ENCODE data around the gene IFNA16.
"Not testable (repeated sequence)": the region's sequence is repeated elsewhere in the genome, so short reads cannot be mapped to it uniquely, and the experiment has no call there.

Gene IFNA16

DNA sequence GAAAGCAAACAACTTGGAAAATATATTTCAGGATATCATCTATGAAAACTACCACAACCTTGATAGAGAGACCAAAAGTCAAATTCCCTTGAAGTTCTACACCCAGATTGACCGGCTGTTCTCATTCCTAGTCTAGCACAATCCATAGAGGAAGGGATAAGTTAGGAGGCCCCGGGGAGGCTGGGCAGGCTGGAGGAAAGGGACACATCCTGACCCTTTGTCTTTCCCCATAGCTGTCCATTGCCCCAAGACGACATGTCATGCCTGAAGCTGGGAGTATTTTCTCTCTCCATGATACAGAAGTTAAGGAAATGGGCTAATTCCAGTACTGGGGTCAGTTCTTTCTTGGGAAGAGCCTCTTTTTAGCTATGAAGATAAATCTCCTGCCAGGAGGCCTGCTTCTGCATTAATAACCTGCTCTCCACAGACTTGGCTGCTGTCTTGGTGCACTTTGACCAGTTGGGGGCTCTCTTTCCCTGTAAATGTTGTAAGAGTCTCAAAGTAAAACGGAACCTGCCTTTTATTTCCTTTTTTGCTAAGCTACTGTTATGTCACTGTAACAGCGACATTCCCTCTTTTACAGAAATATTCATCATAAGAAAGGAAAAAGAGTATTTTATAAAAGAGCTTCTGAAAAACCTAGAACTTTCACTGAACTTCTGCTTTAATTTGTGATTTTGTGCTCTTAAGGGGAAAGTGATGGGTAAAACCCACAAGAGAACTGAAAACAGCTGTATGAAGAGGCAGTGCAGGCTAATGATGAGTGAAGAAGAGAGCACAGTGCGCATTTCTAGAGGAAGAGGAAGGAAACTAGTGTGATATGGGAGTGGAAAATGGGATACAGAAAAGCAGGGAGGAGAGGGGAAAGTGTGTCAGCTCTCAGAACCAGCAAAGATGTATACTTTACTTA, 22.0 kb downstream of the IFNA16 start:
- DNase-seq = peak; percentile 66

DNA sequence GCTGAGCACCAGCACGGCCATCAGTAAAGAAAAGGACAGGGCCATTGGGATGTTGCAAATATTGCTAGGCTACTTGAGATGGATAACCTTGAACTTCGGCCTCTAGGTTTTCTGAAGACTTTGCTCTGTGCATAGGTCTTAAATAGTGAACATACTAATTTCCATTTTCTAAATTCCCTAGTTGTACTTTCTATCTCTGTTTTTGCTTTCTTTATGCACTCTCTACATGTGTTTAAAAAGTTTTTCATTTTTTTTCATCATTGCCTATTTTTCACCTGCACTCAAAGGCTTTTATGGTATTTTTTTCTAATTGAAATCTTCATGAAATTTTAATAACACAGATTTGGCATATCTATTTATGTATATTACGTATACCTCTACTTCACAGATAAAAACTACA, 29.6 kb downstream of the IFNA16 start, which contains the start of gene IFNA4:
IFNA4 (minus strand) TSS at position 101 of the 400 bp plus-strand sequence; CDS start at position 45, 56 bp downstream.
- not testable (repeated sequence) for DNase-seq

DNA sequence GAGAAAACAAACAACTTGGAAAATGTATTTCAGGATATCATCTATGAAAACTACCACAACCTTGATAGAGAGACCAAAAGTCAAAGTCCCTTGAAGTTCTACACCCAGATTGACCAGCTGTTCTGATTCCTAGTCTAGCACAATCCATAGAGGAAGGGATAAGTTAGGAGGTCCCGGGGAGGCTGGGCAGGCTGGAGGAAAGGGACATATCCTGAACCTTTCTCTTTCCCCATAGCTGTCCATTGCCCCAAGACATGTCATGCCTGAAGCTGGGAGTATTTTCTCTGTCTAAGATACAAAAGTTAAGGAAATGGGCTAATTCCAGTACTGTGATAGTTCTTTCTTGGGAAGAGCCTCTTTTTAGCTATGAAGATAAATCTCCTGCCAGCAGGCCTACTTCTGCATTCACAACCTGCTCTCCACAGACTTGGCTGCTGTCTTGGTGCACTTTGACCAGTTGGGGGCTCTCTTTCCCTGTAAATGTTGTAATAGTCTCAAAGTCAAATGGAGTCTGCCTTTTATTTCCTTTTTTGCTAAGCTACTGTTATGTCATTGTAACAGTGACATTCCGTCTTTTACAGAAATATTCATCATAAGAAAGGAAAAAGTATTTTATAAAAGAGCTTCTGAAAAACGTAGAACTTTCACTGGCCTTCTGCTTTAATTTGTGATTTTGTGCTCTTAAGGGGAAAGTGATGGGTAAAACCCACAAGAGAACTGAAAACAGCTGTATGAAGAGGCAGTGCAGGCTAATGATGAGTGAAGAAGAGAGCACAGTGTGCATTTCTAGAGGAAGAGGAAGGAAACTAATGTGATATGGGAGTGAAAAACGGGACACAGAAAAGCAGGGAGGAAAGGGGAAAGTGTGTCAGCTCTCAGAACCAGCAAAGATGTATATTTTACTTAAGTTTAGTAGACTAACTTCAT, 34.0 kb downstream of the IFNA16 start:
- peak; percentile 54 for DNase-seq

DNA sequence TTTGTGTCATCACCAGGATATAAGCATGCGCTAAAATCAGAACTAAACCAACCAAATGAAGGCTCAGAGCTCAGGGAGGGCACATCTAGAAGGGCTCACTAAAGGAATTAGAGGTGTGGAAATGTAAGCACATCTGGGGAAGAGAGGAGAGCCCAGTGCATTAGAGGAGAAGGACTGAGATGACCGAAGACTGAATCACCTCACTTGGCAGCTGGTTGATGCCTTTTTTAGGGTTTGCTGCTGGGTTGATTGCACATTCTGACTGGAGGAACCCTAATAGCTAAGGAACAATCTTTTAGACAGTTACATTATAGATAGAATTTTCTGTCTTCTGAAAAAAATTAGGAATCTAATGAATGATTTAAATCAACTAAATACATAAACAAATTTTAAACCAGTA, 42.4 kb downstream of the IFNA16 start:
- DNase-seq = no peak

DNA sequence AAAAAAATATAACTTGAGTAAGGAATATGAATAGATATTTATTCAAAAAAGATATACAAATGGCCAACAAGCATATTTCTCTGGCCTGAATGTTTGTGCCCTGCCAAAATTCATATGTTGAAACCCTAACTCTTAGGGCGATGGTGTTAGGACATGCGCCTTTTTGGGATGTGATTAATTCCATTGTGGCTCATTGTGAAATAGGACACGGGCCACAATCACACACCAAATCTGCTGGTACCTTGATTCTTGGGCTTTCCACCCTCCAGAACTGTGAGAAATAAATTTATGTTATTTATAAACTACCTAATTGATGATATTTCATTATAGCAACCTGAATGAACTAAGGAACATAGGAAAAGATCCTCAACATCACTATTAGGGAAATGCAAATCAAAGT, 45.0 kb downstream of the IFNA16 start:
- DNase-seq = no peak

DNA sequence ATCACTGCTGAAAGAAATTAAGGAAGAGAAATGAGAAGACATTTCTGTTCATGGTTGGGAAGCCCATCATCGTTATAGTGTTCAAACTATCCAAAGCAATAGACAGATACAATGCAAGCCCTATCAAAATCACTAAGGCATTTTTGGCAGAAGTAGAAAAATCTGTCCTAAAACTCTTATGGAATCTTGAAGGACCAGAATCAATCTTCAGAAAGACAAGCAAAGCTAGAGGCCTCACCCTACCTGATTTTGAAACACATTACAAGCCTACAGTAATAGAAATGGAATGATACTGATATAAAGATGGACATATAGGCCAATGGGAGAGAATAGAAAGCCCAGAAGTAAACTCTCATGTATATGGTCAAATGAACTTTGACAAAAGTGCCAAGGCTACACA, 45.8 kb downstream of the IFNA16 start:
- no peak for DNase-seq

DNA sequence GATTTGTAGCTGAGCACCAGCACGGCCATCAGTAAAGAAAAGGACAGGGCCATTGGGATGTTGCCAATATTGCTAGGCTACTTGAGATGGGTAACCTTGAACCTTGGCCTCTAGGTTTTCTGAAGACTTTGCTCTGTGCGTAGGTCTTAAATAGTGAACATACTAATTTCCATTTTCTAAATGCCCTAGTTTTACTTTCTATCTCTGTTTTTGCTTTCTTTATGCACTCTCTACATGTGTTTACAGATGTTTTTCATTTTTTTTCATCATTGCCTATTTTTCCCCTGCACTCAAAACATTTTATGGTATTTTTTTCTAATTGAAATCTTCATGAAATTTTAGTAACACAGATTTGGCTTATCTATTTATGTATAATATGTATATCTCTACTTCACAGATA, 50.6 kb downstream of the IFNA16 start, which contains the start of gene IFNA21:
IFNA21 (minus strand) TSS at position 101 of the 400 bp plus-strand sequence; CDS start at position 53, 48 bp downstream.
- DNase-seq = not testable (repeated sequence)
